CD4-positive, alpha-beta T cell treated with Interleukin-2 at 100 ng/mL for 4 hours (primary cell): ENCODE measurements around the gene RGS3.

Experiments used
- DNase-seq: peaks from one replicate; pipeline ENCODE4 v3.0.0-alpha.2; 2020; ENCODE audit warnings: low spot score

The RGS3 gene

DNA sequence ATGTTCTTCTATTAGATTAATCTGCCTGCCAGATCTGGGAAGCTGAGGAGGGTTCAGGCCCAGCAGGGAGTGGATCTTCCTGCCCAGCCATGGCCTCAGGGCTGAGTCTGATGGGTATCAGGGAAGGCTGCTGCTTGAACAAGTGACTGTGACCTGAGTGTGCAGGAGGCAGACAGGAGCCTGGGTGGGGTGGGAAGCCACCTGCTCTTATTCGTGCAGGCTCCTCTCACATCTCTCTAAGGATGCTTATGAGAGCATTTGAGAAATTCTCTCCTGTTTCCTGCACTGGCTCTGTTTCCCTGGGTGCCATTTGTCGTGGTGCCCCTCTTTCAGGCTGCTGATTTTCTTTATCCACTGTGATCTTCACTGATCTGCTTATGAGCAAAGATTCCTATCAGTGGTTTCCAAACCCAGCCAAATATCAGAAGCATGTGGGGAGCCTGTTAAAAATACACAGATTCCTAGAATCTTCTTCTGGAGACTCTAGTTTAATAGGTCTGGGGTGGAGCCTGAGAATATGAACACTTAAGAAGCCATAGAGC is 2.1 kb downstream of the RGS3 start:
- no peak for DNase-seq

DNA sequence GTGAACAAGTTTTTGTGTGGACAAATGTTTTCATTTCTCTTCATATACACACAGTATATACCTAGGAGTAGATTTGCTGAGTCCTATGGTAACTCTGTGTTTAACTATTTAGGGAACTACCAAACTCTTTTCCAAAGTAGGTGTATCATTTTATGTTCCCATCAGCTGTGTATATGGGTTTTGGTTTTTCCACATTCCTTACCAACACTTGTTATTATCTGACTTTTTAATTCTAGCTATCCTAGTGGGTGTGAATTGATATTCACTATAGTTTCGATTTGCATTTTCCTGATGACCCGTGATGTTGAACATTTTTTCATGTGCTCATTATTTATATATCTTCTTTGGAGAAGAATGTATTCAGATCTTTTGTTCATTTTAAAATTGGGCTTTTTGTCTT is 3.7 kb downstream of the RGS3 start:
- DNase-seq: no peak

DNA sequence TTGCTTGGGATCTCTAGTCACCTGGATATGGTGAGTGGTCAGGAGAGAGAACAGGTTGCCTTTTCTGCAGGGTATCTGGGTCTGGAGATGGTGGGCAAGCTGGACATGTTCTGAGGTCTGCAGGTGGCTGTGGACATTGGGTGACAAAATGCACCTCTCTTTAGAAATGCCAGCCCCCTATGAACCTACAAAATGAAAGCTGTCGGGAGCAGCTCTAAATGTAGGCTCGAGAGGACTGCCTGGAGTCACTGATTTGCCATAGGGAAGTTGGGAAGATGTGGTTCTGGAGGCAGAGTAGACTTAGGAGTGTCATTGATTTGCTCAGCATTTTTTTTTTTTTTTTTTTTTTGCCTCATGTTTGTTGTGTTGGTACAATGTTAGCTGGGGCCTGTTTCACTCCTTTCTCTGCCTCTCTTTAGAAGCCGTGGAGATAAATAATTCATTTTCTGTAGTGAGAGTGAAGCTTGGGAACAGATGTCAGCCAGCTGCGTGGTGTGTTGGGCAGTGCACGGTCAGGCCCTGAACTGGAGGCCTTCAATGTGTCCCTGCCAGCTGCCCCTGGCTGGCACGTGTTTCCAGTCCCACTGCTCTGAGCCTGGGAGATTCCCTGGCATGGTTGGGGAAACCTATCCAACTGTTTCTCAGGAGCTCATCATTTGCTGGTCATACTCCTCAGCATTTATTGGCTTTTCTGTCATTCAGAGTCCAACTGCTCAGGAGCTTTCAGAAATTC is 5.4 kb downstream of the RGS3 start:
- DNase-seq: no peak

DNA sequence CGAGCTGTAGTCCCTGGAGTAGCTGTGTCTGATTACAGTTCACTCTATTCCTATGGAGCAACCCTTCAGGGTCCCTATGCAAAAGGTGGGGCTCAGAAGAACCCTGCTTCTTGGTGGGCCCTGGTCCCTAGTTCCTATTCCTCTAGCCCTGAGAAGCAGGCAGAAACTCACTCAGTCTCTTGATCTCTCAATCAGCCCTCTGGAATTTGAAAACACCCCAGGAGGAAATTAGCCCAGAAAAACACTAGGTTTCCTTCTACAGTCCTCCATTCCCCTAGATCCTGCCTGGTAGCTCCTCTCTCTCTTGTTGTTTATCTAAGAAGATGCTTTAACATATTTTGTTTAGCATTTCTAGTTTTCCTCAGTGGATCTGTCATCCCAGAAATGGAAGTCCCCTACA is 7.6 kb downstream of the RGS3 start:
- DNase-seq: no peak

DNA sequence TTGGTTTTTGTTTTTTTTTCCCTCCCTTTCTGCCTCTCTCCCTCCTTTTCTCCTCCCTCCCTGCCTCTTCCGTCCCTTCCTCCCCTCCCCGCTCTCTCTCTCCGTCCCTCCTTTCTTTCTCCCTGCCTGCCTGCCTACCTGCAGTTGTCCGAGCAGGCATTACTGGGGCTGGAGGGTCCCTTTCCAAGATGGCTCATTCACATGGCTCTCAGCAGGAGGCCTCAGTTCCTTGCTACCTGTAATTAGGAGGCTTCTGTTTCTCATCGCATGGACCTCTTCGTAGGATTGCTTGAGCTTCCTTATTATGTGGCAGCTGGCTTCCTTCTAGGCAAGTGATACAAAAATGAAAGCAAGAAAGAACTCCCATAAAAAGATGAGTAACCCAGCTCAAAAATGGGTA is 8.0 kb downstream of the RGS3 start:
- DNase-seq: no peak

DNA sequence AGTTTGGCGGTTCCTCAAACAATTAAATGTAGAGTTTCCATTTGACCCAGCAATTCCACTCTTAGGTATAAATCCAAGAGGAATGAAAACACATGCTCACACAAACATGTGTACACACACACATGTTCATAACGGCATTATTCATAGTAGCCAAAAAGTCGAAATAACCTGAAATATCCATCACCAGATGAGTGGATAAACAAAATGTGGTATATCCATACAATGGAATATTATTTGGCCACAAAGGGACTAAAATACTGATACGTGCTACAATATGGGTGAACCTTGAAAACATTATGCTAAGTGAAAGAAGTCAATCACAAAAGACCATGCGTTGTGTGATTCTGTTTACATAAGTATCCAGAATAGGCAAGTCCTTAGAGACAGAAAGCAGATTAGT is 8.7 kb downstream of the RGS3 start:
- no peak for DNase-seq

DNA sequence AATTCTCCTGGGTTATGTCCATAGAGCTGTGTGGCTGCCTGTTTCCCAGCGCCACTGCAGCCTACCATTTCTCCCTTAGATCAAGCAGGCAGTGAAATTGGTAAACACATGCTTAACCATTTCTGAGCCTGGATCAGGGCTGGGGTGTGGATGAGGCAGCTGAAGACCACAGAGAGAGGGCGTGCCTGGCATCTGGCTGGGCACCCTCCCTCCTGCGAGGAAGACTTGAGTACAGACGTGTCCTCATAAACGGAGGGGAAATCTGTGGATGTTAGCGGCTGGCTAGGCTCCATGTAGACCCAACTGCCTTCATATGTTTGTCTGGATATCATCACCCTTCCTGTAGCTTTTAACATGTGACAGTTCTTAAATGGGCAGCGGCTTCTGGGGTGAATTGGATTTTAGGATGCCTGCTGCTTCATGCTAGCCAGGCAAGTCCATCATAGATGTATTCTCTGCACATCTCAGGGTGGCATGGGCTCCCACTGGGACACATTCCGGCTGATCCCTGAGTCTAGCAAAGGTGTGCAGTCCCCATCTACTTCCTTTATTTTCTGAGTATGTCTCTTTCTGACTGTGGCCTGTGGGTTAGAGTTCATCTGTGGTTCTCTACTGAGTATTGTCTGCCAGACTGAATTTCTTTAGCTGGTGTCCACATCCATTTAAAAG is 11.0 kb downstream of the RGS3 start:
- DNase-seq: no peak

DNA sequence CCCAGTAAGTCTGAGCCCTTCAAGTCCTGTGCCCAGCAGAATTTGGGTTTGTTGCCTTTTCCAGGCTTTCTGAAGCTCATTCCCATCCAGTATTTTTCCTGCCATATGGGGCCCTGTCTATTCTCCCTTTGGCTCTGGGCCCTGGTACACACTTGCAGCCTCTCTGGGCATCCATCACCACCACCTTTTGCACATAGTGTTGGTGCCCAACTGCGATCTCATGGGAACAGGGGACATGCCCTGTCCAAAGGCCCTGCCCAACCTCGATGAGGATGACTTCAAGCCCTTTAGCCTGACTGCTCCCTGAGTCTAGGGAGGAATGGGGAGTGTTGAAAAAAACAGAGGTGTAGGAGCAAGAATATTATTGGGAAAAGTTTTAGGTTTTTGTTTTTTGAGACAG is 11.5 kb downstream of the RGS3 start:
- DNase-seq: no peak

DNA sequence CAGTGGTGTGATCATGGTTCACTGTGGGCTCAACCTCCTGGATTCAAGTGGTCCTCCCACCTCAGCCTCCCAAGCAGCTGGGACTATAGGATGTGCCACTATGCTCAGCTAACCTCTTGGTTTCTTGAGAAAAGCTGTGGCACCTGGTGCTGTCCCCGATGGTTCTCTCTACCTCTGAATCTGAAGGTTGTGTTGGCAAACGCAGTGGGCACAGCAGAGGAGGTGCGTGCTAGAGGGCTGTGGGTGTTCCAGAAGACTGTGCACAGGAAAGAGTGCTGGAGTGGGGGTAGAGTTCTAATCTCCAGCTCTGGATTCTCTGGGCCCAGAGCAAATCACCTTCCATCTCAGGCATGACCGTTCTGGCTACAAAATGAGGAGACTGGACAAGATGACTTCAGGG is 12.5 kb downstream of the RGS3 start:
- DNase-seq: no peak

DNA sequence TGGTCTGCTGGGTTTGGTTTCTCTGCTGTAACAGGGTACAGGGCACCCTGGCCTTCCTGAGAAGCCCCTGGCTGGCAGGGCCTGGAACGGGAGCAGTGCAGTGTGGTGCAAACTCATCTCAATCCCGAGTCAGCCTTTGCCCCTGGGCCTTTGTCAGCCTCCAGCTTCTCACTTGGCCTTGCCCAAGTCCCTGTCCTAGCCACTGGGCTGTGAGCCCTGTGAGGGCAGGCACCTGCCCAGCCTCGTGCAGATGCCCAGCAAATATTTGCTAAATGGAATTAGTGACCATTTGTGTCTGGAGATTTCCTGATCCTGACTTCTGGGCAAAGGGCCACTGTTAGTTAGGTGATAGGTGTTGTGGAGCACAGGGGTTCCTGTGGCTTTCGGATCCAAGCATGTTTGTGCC is 13.0 kb downstream of the RGS3 start:
- DNase-seq: no peak

DNA sequence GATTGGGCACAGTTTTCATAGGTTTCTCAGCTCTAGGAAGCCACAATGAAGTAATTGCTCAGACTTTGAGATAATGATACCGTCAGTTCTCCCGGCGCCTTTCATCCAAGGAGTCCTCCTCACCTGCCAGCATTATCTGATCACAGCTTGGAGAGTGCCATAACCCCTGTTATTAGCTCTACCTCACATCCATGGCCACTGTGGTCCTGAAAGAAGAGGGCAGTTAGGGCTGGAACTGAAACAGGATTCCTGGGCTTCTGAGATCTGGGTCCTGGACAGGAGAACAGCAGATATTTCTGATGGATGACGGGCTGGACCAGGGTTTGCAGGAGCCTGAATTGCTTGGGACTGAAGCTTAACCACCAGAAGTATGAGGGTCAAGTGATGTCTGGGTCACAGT is 13.5 kb downstream of the RGS3 start:
- no peak for DNase-seq

DNA sequence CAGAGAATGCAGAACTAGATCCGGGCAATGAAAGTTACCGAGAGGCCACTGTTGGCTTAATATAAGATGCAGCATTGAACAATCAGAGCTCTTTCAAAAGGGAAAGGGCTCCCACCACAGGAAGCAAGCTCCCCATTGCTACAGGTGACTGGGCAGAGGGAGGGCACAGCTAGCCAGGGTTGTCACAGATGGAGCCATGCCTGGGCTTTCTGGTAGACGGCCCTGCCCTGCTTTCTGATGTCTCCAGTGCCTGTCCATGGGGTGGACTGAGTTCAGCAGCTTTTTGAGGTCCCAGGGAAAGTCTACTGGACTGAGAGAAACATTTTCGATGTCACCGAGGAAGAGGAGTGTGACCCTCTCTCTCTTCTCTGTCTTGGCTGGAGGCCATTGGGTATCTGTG is 14.1 kb downstream of the RGS3 start:
- no peak for DNase-seq

DNA sequence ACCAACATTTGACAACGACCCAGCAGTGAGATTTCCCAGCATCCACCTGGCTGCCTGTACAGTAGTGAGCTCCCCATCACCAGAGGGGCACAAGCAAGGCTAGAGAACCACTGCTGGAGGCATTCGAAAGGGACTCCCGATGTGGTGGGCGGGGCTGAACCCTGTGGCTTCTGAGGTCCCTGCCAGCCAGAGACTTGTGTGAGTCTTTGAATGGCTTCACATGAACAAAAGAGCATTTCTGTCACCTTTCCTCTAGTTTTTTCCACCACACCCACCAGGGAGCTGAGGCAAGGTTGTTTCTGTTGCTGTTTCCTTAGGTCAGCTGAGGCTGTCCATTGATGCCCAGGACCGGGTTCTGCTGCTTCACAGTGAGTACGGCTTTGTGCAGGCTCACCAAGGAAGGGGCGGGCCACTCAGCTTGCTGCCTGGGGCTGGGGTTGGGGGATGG is 15.7 kb downstream of the RGS3 start:
- DNase-seq: peak; percentile 22

DNA sequence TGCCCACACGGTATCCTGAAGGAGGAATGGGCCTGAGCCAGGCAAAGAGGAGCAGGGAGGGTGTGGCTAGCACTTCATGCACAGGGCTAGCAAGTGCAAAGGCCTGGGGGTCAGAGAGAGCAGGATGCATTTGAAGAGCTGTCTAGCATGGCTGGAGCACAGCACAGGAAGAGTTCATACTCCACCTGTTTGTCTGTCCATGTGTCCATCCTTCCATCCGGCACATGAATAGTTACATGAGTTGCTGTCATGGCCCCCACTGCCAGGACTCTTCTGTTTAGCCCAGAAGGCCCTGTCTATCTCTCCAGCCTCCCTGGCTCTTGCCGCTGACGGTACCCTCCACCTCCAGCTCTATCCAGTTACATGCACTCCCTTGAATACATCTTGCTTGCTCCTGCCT is 17.1 kb downstream of the RGS3 start:
- DNase-seq: no peak

DNA sequence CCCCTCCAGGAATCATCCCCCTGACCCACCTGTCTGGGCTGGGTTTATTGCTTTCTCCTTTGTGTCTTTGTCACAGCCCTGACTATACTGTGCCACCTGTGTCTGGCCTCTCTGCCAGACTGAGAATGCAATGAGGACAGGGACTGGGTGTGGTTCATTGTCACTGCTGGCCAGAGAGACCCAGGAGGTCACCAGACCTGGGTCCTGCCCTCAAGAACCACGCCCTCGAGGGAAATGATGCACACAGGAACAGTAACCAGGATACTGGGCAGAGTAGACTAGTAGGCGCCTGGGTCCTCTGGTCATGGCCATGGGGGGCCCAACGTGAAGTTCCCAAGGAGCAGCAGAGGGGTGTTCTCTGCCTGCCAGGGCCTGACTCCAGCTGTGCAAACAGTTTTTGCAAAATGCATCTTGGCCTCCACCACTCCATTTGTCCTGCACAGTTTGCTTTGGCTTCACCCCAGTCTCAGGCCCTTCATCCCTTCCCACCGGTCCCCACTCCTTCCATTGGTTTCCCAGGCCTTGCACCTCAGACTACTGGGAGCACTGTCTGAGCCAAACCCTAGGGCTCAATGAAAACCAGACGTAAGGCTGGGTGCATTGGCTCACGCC is 17.8 kb downstream of the RGS3 start:
- DNase-seq: no peak

DNA sequence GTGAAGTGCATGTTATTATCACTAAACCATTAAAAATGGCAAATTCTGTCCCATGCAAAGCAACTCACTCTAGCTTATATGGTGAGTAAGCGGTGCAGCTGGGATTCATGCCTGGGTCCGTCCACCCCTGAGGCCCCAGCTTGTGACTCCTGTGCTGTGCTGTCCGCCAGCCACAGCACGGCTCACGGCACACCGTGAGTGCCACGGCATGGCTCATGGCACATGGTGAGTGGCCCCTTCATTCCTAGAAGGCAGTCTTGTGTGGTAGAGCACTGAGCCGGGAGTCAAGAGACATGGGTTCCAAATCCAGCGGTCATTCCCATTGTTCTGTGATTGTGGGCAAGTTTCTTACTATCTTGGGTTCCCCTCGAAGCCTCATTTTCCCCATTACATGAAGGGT is 18.8 kb downstream of the RGS3 start:
- no peak for DNase-seq

DNA sequence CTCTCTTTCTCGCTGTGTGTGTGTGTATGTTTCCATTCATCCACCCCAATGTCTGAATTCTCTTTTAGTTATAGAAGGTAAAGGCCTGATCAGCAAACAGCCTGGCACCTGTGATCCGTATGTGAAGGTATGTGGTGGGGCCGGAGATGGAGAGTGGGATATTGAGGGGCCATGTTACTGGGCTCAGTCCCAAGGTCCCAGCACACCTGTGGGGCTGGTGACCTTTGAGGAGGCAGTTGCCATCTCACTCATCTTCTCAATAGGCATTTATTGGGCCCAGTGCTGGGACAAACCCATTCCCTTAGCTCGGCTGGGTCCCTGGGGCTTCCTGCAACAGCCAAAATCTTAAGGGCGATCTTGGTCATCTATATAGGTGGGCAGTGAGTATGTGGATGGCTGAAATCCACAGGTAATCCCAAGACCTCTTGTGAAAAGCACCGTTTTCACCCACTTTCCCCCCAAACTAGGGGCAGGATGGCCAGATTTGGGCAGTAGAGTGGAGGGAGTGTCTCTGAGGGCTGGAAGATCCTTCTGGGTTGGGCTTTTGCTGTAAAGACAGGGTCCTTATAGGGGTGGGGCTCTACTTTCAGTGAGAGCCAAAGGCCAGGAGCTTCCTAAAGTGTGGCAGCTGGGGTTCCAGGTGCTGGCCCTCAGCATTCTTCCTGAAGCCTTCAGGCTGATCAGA is 19.6 kb downstream of the RGS3 start:
- DNase-seq: no peak

DNA sequence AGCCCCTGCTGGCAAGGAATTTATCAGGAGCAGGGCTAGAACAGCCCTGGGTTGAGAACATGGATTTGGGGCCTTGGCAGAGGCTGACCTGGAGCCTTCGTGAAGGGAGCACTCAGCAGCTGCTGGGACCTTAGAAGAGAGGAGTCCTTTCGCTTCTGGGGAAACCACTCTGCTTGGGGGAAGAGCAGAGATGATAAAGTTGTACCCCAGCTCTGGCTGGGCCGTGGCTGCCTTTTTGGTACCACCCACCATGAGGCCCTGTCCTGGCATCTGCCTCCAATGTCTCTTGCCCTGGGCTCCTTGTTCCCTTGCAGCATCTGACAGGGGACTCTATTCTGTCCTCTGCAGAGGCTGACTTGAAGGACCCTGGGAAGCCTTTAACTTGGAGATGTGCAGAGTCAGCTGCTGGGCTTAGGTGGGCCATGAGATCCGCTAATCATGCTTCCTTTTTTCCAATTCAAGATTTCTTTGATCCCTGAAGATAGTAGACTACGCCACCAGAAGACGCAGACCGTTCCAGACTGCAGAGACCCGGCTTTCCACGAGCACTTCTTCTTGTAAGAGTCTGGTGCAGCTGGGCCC is 20.2 kb downstream of the RGS3 start:
- DNase-seq: no peak

DNA sequence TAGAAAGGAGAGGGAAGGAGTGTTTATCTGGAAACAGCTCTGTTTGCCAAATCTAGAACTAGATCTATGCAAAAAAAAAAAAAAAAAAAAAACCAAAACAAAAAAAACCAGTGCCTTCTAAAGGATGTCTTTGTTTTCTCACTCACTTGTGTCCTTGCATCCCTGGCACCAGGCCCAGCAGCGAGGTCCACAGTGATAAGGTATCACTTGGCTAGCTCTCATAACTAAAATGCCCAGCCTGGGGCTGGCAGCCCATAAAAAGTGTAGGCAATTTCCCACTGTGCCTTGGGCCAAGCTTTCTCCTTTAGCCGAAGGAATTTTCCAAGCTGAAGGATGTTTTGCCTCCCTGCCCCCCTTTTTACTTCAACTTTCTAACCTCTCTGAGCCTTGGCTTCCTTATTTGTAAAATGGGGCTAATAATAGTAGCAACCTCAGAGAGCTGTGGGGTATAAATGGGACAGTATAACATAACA is 20.8 kb downstream of the RGS3 start:
- DNase-seq: no peak

DNA sequence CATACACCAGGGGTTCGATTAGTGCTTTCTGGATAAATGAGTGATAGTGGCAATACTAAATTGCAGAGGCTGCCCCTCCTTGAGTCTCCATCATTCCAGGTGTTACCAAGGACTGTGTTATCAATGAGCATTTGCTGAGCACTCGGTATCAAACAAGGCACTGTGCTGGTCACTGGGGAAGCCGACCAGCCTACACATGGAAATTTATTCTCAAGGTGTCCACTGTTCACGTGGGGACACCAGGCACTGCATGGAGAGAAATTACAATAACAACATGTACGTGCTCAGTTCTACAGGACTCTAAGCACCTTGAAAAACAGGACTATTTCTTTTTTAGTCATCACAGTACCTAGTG is 22.2 kb downstream of the RGS3 start:
- no peak for DNase-seq

DNA sequence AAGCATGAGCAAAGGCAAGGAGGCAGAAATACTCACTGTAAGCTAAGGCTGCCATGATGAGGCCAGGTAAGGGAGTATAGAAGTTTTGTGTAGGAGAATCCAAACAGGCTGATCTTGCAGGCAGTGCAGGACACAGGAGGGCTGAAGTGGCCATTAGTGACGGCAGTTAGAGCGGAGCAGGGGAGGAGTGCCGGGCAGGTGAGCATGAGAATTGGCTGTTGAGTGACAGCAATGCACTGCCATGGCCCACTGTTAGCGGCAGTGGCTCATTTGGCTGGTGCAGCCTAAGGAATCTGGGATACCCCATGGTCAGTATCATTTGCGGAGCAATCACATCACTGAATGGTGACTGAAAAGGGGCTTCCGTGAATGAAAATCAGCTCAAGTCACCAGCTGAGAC is 22.8 kb downstream of the RGS3 start:
- DNase-seq: no peak

DNA sequence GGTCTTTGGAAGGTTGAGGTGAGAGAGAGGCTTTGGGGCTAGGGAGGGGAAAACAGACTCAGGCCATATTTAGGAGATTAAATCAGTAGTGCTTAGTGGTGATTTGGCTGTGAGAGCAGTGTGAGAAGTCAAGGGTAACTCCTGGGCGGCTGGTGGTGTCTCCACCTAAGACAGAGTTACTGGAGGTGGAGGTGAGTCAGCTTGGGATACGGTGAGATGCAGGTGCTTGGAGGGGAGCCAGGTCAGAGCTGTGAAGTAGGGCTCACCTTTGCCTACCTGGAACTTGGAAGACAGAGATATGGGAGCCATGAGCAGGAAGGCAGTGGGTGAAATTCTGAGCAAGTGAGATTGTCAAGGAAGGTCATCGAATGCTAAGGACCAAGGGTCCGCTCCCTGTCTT is 24.5 kb downstream of the RGS3 start:
- DNase-seq: no peak
